ENCODE measurements around the gene RAD54L. TPM values are rescaled to one million over a fixed set of nuclear protein-coding genes. Genes with fewer than 3 reads are reported as not detected.

RAD54L gene
- 5.8 and 6.1 TPM in 2 replicates for total RNA-seq

DNA sequence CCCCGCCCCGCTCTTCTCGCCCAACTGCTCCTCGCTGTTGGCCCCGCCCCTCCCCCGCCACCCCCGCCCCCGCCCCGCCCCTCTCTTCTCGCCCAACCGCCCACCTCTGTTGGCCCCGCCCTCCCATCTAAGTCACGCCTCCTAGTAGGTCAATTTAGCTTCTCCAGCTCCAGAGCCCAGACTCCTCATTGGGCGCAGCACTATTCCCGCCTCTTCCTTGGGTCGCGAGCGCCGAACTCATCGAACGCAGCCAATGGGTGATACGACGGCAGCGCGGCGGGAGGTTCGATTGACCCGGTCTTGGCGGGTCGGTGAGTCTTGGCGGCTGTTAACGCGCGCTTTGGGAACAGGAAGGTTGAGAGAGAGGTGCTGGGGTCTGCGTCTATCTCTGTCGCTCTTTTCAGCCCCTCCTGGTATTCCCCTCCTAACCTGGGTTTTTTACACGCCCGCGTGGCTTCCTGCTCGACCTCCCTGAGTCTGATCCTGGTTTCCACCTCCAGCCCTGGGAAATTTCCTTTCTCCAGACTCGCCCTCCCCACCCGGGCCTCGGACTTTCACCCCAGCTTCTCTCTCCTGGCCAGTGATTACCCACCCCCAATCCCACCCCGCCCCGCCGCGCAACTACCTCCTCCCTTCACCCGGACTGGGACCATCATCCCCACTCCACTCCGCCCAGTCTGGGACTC, at the start of gene RAD54L:
Gene RAD54L (plus strand): TSS at position 328 of the 686 bp plus-strand sequence. CDS start 643 bp downstream, outside the sequence.

DNA sequence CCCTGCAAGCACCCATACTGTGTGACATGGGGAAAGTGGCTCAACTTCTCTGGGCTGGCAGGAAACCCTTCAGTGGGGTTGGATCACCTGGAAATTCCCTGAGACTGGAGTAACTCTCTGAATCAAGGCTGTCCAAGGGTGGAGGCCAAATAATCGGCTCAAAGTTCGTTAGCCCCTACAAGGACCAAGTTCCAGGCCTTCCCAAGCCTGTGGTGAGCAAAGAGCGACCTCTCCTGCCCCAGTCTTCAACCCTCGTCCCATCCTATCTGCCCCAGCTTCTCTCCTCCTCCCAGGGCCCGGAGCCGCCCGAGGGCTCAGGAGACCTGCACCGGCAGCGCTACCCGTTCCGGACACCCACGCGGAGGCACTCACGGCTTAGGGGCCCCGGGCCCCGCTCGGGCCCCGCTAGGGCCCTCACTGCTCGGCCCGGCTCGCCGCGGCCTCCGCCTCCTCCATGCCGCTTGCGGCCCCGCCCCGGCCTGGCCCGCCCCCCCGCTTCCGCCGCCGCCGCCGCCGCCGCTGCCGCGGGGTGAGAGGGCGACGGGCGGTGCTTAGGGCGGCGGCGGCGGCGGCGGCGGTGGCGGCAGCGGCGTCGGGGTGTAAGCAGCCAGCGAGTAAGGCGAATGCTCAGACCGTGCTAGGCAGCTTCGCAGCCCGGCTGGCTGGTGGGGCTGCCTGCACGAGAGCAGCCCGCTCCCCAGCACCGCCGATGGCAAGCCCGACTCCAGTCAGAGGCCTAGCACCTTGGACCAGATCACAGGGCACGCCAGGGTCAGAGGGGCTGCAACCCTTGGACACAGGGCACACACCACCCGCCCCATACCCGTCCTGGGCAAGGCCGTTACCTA, 49.4 kb upstream of the RAD54L start, which contains the start of gene POMGNT1:
Gene POMGNT1 (minus strand): TSS at position 471 of the 848 bp plus-strand sequence. CDS start 613 bp downstream, outside the sequence.

DNA sequence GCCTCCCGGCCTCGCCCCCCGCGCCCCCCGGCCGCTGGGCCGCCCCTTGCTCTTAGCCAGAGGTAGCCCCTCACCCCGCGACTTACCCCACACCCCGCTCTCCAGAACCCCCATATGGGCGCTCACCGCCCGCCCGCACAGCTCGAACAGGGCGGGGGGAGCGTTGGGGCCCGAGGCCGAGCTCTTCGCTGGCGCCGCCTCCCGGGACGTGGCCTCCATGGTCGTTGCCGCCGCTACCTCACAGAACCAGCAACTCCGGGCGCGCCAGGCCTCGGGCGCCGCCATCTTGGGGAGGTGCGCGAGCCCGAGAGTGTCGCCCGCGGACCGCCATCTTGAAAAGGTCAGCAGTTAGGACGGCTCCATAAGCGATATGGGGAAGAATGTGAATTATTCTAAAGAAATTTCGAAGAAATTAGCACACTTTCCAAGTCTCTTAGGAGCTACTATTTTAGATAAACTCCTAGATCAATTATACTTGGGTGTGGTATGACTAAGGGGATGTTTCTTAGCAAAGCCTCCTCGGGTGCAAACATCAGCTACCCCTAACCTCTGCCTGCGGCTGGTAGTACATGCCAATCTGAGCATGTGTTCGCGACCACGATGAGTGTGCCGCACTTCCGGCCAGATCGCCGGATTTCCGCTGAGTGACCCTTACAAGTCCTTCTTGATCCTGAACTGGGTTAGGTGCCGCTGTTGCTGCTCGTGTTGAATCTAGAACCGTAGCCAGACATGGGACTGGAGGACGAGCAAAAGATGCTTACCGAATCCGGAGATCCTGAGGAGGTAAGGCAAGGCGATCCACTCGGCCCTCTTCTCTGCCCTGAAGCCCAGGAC, 55.7 kb downstream of the RAD54L start, which contains the start of the genes LRRC41 and UQCRH:
Gene LRRC41 (minus strand): TSS at position 579 of the 834 bp plus-strand sequence. CDS start 294 bp downstream, at position 285.
Gene UQCRH (plus strand): TSS at position 661 of the 834 bp plus-strand sequence. CDS start 69 bp downstream, at position 730.

Other genes with a start within 250 kb of the RAD54L start
- gene PIK3R3, start 115.1 kb upstream of the RAD54L start, total RNA-seq, result 1.9 and 2.0 TPM in 2 replicates
- gene TSPAN1, start 72.7 kb upstream of the RAD54L start, total RNA-seq, result 0.29 TPM in 1 of 2 replicates, not detected in the other
- gene P3R3URF, start 71.3 kb upstream of the RAD54L start, total RNA-seq, result not detected in 2 replicates
- 78.1 and 92.2 TPM in 2 replicates for gene POMGNT1, start 49.3 kb upstream of the RAD54L start, total RNA-seq
- gene LURAP1, start 44.4 kb upstream of the RAD54L start, total RNA-seq, result 3.0 and 6.6 TPM in 2 replicates
- 119 and 146 TPM in 2 replicates for gene LRRC41, start 55.9 kb downstream of the RAD54L start, total RNA-seq
- 479 and 585 TPM in 2 replicates for gene UQCRH, start 55.9 kb downstream of the RAD54L start, total RNA-seq
- 7.5 and 9.9 TPM in 2 replicates for gene NSUN4, start 93.0 kb downstream of the RAD54L start, total RNA-seq
- gene FAAH, start 146.6 kb downstream of the RAD54L start, total RNA-seq, result 0.29 and 0.89 TPM in 2 replicates
- not detected in 2 replicates for gene DMBX1, start 242.1 kb downstream of the RAD54L start, total RNA-seq

All from myometrial cell (primary cell).